HG03520 (cell line): ENCODE results near the gene ARHGEF19.
"Not testable (repeated sequence)": the region's sequence is repeated elsewhere in the genome, so short reads cannot be mapped to it uniquely, and the experiment has no call there.

Source experiments
- ATAC-seq: cut with Tn5 transposase; IDR thresholded peaks from one replicate; pipeline ENCODE4 v1.9.1; 2021; ENCODE audit warnings: mild to moderate bottlenecking, moderate library complexity; ENCODE audit not compliant: unreplicated experiment

The ARHGEF19 gene

DNA sequence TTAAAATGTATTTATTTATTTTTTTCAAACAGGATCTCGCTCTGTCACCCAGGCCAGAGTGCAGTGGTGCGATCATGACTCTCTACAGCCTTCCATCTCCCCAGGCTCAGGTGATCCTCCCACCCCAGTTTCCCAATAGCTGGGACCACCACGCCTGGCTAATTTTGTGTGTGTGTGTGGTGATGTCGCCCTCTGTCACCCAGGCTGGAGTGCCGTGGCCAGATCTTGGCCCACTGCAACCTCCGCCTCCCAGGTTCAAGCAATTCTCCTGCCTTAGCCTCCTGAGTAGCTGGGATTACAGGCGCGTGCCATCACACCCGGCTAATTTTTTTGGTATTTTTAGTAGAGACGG, 44.3 kb downstream of the ARHGEF19 start:
- ATAC-seq, result not testable (repeated sequence)

DNA sequence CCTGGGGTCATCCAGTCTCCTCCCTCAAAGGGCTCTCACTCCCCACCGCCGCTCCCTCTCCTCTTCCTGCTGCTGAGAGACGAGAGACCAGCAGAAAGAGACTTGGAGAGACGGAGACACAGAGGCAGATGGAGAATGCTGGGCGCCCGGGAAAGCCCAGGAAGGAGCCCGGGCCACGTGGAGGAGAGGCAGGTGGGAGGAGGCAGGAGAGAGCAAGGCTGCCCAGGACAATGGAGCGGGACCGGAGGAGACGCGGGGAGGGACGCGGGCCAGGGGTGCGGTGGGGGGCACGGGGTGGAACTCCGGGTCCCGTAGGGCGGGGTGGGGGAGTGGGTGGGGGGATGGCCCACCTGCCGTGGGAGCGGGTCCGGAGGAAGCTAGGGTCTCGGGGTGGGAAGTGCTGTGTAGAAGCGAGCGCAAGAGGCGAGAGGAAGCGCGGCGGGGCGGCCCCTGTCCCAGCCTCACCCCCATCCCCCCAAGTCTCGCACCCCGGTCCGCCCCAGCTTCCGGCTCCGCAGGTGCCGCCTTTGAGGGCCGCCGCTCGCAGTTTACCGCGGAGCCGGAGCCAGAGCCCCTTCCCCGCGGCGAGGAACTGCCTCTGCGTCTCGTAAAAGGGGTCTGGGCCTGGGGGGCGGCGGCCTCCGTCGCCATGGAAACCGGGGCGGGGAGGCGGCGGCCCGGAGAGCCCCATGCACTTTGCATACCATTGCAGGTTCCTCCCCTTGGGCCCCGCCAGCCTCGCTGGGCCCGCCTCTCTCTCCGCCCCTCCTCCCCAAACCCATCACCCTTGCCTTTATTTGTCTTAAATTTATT, 44.9 kb downstream of the ARHGEF19 start:
- no peak for ATAC-seq

DNA sequence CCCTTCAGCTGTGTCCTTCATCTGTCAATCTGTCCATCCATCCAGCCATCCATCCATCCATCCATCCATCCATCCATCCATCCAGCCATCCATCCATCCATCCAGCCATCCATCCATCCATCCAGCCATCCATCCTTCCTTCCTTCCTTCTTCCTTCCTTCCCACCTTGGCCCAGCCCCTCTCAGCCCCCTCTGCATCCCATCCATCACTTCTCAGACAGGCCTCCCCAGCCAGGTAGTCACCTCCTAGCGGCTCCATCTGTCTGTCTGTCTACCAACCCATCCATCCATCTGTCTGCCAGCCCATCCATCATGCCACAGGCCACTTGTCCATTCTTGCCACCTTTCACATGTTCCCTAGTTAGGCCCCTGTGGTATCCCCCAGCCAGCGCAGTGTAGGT, 46.3 kb downstream of the ARHGEF19 start:
- no peak for ATAC-seq

- ATAC-seq, result no peak
Observed at GRCh38 chr1:16165548-16165947, 46.9 kb downstream of the ARHGEF19 start.

GRCh38 chr1:16165073-16165364, 47.4 kb downstream of the ARHGEF19 start:
- no peak for ATAC-seq

- ATAC-seq, result no peak
Observed at GRCh38 chr1:16164213-16165072, 48.0 kb downstream of the ARHGEF19 start.

GRCh38 chr1:16163608-16164212, 48.7 kb downstream of the ARHGEF19 start:
- ATAC-seq, result not testable (repeated sequence)

DNA sequence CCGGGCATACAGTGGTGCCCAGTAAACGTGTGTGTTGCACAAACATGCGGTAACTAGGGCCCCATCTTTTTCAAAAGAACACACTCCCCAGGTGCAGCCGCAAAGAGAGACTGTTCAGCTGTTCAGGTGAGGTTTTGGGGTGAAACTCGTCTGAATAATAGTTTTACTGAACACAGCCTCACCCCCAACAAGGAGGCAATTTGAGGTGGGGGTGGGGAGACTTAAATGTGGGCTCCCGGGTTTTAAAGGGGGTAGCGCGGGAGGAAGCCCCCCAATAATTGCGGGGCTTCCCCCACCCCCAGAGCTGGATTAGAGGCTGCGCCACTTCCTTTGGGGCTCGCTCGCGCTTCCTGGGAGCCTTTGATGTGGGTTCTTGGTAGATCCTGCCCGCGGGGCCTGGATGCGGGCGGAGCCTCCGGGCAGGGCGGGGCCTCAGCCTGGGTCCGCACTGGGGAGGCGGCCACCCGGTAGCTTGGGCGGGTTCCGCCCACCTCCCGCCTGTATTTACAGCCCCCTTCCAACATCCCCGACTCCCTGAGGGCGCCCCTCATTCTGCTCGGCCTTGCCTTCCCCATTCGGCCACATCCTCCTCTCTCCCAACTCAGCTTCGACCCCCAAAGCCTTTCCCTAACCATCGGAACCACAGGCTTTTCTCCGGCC, 50.2 kb downstream of the ARHGEF19 start:
- no peak for ATAC-seq

DNA sequence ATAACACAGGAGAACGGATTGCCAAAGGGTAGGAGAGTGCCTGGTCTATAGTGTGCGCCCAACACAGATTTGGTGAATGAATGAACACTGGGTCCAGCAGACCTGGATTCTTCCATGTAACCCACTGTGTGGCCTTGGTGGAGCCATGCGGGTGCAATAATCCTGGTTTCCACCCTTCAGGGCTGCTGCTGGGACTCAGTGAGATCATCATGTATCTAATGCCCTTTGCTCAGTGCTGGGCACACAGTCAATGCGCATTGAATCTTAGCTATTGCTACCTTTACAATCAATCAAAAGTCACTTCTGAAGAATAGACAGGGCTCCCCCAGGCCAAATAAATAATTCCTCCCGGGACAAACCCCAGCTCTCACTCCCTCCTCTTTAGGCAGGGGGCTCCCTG, 50.7 kb downstream of the ARHGEF19 start:
- ATAC-seq, result no peak

GRCh38 chr1:16158993-16159831, 53.2 kb downstream of the ARHGEF19 start:
- no peak for ATAC-seq

- no peak for ATAC-seq
Observed at GRCh38 chr1:16158025-16158424, 54.4 kb downstream of the ARHGEF19 start.

GRCh38 chr1:16156848-16157495, 55.5 kb downstream of the ARHGEF19 start:
- ATAC-seq, result no peak

DNA sequence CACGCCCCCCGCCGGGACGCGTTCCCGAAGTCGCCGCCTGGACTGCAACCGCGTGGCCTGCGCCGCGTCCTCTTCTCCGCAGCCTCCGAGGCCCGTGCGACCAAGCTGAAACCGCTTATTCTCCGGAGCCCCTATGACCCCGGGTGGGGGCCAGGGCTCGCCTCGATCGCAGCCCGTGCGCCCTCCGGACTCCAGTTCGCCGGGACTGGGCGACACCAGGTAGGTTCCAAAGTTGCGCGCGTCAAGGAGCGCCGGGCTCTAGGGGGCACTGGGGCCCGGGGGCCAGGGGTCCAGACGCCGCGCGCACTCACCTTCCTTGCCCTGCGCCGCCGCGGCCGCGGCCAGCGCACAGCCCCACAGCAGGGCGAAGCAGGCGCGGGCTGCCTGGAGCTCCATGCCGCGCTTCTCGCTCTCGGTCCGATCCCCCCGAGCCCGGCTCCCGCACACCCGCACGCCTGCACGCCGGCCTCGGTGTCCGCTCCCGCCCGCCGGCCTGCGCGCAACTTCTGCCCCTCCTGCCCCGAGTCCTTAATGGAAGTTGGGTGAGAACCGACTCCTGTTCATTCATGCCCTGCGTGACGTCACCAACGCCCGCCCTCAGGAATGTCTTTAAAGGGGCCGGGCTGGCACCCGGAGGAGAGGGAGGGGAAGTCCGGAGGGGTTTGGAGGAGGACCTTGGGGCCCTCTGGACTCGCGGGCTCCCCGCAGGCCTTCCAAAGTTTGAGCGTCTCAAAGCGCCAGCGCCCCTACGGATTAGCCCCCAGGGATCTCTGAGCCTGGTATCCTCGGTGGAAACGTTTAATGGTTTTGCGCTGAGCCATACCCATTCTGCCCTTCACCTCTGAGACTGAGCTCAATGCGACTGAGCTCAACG, 56.7 kb downstream of the ARHGEF19 start, which contains the start of gene EPHA2:
EPHA2 (minus strand) TSS at position 533 of the 874 bp plus-strand sequence; CDS start at position 396, 137 bp downstream.
- ATAC-seq, result no peak

DNA sequence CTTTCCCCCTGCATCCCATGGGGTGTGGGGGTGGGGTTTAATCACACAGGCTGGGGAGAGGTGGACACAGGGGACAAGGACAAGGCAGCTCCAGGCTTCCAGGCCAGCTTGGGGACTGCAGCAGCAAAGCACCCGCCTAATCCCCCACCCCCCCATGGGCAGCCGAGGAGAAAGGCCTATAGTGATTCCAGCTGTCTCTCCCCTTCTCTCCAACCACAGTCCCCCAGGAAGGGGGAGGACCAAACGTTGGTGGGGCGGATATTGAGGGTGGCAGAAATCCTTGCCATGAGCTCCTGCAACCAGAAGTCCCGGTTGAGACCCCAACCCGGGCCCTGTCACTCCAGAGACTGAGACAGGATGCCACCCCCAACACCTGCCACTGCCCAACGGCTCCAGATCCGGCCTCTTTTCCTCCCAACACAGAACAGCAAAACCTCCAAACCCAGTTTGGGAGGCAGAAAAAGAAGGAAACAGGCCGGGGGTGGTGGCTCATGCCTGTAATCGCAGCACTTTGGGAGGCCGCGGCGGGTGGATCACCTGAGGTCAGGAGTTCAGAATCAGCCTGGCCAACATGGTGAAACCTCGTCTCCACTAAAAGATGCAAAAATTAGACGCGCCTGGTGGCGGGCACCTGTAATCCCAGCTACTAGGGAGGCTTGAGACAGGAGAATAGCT, 58.3 kb downstream of the ARHGEF19 start:
- ATAC-seq, result no peak

- ATAC-seq, result no peak
Observed at GRCh38 chr1:16153096-16153998, 59.1 kb downstream of the ARHGEF19 start.

- ATAC-seq, result no peak
Observed at GRCh38 chr1:16152481-16153087, 59.9 kb downstream of the ARHGEF19 start.

- no peak for ATAC-seq
Observed at GRCh38 chr1:16151995-16152384, 60.5 kb downstream of the ARHGEF19 start.
